GM21717 (cell line): ENCODE data around the gene TTC13.

Source experiments
- ATAC-seq: cut with Tn5 transposase; IDR thresholded peaks from one replicate; pipeline ENCODE4 v1.9.1; 2021; ENCODE audit warnings: mild to moderate bottlenecking, moderate library complexity; ENCODE audit not compliant: unreplicated experiment

The TTC13 gene

GRCh38 chr1:230858236-230858820 lies 120.3 kb downstream of the TTC13 start:
- ATAC-seq, result no peak

GRCh38 chr1:230857822-230858221 lies 120.8 kb downstream of the TTC13 start:
- no peak for ATAC-seq

- ATAC-seq, result no peak
Observed at GRCh38 chr1:230857077-230857476, 121.6 kb downstream of the TTC13 start.
